ENCODE results near the gene PCDHA6.
"Not testable (repeated sequence)": the region's sequence is repeated elsewhere in the genome, so short reads cannot be mapped to it uniquely, and the experiment has no call there.

Gene PCDHA6

GRCh38 chr5:140821375-140822280 lies 6.1 kb upstream of the PCDHA6 start, which contains the start of gene PCDHA5:
TSS of gene PCDHA5 (plus strand) at chr5:140821613.
- no peak for DNase-seq

- no peak for DNase-seq
Observed at GRCh38 chr5:140822281-140822629, 5.5 kb upstream of the PCDHA6 start.

- DNase-seq, result not testable (repeated sequence)
Observed at GRCh38 chr5:140822969-140823368, 4.8 kb upstream of the PCDHA6 start.

GRCh38 chr5:140823475-140823874 lies 4.3 kb upstream of the PCDHA6 start:
- DNase-seq, result no peak

- DNase-seq, result no peak
Observed at GRCh38 chr5:140828362-140828737, 590 bp downstream of the PCDHA6 start.

GRCh38 chr5:140829511-140830501 lies 2.0 kb downstream of the PCDHA6 start:
- DNase-seq, result not testable (repeated sequence)

- no peak for DNase-seq
Observed at GRCh38 chr5:140833993-140834392, 6.2 kb downstream of the PCDHA6 start, which contains the start of gene PCDHA7. TSS of gene PCDHA7 (plus strand) at chr5:140834269. CDS start at chr5:140834384, 115 bp downstream.

- DNase-seq, result not testable (repeated sequence)
Observed at GRCh38 chr5:140834439-140835008, 6.8 kb downstream of the PCDHA6 start.

- DNase-seq, result no peak
Observed at GRCh38 chr5:140835622-140836510, 8.1 kb downstream of the PCDHA6 start.

- DNase-seq, result no peak
Observed at GRCh38 chr5:140840978-140841962, 13.5 kb downstream of the PCDHA6 start, which contains the start of gene PCDHA8. TSS of gene PCDHA8 (plus strand) at chr5:140841187. CDS start at chr5:140841322, 135 bp downstream.

GRCh38 chr5:140842798-140843733 lies 15.3 kb downstream of the PCDHA6 start:
- DNase-seq, result no peak

- not testable (repeated sequence) for DNase-seq
Observed at GRCh38 chr5:140848139-140849102, 20.7 kb downstream of the PCDHA6 start, which contains the start of gene PCDHA9. TSS of gene PCDHA9 (plus strand) at chr5:140848382. CDS start at chr5:140848496, 114 bp downstream.

GRCh38 chr5:140849831-140850634 lies 22.3 kb downstream of the PCDHA6 start:
- DNase-seq, result not testable (repeated sequence)

GRCh38 chr5:140855772-140856674 lies 28.3 kb downstream of the PCDHA6 start, which contains the start of gene PCDHA10:
TSS of gene PCDHA10 (plus strand) at chr5:140855897. CDS start at chr5:140856049, 152 bp downstream.
- DNase-seq, result no peak

- DNase-seq, result no peak
Observed at GRCh38 chr5:140857177-140857986, 29.6 kb downstream of the PCDHA6 start.

Data from SIG-M5 (cell line).